GM15510 (cell line): ENCODE data around the gene SEMA4B.

ENCODE experiments used
- POLR2A ChIP-seq: IDR thresholded peaks from 3 replicates; pipeline ENCODE4 v1.6.1; 2011; ENCODE audit warnings: borderline replicate concordance; ENCODE audit not compliant: insufficient read length; ENCODE audit errors: extremely low read depth

SEMA4B gene

DNA sequence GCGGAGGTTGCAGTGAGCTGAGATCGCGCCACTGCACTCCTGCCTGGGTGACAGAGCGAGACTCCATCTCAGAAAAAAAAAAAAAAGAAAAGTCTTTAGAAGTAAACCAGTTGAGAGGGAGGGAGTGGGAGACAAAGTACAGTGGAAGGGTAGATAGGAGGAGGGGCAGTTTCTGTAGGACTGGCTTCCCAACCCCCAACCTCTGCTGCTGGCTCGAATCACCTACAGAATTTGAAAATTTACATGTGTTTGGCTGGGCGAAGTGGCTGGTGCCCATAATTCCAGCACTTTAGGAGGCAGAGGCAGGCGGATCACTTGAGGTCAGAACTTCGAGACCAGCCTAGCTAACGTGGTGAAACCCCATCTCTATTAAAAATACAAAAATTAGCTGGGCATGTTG, 24.1 kb upstream of the SEMA4B start:
- no peak for TF ChIP-seq POLR2A

DNA sequence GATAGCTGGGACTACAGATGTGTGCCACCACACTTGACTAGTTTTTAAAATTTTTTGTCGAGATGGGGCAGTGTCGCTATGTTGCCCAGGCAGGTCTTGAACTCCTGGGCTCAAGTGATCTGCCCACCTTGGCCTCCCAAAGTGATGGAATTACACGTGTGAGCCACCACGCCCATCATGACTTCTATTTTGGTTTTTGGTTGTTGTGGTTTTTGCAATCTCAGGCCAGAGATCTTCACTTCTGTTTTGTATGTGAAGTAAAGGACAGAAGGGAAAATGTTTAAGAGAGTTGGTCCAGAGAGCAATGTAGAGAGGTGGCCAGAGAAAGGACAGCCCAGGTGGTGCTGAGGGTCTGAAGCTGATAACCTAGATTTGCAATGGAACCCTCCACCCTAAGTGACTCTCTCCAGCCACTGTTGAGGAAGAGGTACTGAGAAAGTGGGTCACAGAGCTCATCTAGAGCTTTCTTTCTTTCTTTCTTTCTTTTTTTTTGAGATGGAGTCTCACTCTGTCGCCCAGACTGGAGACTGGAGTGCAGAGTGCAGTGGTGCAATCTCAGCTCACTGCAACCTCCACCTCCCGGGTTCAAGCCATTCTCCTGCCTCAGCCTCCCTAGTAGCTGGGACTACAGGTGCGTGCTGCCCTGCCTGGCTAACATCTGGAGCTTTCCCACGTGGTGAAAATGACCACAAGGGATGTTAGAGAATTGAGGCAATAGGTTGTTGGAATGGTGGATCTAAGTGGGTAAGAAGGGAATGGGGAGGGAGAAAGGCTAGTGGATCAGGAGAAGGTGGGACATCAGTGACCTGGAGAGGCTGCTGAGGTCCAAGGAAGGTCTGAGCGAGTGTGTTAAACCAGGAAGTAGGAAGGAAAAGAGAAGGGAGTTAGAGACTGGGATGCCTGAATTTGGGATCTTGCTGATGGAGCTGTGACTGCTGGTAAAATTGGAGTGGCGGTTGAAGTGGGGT, 22.4 kb upstream of the SEMA4B start:
- TF ChIP-seq POLR2A = no peak

DNA sequence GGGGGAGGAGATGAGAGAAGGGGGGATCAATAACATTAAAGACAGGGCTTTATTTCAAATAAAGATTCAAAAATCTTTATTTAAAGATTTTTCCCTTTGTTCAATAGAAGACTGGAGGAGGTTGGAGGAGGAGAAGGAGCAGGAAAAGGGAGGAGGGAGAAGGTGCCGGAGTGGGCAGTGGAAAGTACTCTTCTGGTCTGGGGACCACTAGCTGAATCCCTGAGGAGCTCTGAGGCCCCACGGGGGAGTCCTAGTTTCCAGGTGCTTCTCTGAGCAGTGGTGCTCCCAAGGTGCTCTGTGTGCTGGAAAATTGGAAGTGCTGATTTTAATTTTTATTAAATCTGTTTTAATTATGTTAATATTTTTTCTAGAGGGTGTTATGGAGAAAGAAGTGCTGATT, 19.4 kb upstream of the SEMA4B start:
- TF ChIP-seq POLR2A = no peak

DNA sequence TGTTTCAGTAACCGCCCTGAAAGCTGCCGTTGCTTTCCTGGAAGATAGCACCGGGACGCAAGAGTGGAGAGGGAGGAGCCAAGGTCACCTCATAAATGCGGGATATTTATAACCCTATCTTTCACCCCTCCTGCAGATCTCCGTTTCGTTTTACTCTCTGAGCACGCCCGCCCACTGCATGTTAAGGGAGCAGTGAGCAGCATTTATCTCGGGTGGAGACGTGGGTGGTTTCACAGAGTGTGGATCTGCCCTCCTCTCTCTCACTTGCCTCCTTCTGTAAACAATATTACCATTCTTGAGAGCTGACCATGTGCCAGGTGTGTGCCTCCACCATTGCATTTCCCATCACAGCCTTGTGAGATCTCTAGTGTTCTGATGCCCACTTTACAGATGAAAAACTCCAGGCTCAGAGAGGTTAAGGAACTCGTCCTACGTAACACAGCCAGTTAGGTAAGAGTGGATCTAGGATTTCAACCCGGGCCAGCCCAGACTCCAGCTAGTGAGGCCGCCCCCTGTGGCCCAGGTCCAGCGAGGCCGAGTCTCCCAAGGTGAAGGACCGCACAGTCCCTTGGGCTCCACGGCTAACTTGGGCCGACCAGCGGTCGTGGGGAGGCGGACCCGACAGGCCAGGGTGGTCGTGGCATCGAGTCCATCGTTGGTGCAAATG, 16.9 kb upstream of the SEMA4B start:
- TF ChIP-seq POLR2A = no peak

DNA sequence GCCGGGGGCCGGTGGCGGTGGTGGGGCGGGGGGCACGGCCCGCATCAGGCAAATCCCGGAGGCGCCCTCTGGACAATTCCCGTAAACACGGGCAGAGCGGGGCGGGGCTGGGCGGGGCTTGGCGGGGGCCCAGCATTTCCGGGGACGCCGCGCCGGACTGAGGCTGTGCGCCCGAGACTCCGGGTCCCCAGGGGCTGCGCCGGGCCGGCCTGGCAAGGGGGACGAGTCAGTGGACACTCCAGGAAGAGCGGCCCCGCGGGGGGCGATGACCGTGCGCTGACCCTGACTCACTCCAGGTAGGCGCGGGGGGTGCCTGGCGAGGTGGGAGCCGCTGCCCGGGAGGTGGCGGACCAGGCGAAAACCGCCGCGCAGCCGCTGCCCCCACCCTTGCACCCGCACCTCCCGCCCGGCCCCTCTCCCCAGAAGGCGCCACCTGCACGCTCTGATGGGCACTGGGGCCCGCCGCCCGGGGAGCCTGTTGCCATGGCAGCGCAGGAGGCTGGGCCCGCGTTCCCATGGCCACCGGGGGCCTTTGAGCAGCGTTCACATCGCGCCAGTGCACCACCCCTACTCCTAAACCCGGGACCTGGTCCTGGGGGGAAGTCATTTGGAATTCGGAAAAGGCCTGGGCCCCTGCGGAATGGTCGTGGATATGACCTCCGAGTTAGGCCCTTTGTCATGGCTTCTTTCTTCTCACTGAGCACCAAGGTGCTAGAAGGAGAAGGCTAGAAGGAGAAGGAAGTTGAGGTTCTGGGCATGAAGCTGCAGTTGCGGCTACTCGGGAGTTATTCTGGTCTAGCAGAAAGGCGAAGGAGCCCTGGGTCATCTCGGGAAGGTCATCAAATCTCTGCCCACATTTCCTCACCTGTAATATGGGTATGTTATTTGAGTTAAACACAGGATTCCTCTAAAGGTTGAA, 16.1 kb upstream of the SEMA4B start:
- TF ChIP-seq POLR2A = peak; percentile 41

DNA sequence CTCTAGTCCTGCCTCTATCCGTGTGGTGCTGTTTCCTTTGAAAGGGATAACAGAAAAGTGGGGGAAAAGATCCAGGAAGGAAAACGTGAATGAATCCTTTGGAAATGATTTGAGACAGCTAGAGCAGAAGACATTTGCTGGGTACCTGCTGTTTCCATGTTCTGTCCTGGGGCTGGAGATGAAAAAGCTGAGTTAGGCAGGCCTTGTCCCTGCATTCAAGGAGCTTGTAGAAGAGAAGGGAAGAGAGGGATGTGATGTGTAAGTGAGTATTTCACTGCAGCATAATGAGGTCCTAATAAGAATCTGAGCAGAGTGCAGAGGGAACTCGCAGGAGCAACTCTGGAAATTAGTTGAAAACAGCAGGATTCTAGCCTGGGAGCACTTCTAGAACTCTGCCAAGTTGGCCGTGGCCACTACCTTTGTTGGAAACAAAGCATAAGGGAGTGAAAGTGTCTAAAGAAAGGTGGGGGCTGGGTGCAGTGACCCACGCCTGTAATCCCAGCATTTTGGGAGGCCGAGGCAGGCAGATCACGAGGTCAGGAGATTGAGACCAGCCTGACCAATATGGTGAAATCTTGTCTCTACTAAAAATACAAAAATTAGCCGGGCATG, 13.8 kb upstream of the SEMA4B start:
- no peak for TF ChIP-seq POLR2A

DNA sequence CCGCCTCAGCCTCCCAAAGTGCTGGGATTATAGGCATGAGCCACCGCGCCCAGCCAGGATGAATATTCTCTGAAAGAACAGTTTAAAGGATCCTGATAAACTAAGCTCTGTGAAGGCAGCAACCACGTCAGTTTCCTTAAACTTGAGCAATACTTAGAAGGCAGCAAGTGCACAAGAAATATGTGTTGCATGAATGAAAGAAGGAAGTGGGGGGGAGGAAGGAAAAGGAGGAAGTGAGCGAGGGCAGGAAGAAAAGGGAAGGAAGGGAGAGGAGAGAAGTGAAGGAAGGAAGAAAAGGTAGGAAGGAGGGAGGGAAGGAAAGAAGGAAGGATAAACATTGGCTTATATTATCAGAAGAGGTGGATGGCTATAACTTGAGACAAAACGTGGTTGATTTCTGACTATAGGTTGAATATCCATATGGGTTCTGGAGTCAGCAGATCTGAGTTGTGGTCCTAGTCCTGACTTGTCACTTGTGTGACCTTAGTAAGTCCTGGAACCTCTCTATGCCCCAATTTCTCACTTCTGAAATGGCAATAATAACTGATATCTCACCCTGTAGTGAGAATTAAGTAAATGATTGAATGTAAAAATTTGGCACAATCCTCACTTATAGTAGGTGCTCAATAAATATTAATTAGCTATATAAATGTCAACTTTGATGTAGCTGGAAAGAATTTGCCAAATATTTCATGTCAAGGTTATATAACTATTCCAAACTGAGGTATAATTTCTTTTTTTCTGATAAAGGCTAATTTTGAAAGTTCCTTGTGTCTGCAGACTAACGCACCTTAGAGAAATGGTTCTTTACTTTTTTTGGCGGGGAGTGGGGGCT, 12.0 kb upstream of the SEMA4B start:
- TF ChIP-seq POLR2A = no peak

DNA sequence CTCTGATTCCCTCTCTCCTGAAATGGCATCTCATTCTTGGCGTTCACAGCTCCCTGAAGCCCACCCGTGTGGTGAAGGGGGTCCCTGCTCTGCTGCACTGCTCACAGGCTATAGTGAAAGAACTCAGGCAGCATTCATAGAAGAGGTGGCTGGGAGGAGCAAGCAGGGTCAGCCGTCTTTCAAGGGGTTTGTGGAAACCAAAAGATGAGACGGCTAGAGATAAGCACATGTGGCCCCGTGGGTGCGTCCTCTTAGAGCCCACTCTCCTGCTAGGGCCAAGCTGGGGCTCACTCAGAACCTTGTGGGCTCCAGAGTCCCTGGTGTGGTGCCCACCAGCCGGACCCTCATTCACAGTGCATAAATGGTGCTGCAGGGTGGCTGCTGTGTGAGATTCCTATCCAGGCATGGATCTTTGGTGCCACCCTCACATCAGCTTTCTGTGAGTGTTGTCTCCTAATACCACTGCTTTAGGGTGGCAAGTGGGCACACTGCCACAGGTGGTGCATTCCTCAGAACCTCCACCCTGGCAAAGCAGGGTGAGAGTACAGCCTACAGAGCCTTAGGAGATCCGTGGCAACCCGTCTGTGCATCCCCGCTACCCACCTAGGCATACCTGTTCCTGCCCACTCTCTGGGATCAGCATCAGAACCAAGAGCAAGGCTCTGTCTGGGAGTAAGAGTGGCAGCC, 11.2 kb upstream of the SEMA4B start:
- TF ChIP-seq POLR2A = no peak

DNA sequence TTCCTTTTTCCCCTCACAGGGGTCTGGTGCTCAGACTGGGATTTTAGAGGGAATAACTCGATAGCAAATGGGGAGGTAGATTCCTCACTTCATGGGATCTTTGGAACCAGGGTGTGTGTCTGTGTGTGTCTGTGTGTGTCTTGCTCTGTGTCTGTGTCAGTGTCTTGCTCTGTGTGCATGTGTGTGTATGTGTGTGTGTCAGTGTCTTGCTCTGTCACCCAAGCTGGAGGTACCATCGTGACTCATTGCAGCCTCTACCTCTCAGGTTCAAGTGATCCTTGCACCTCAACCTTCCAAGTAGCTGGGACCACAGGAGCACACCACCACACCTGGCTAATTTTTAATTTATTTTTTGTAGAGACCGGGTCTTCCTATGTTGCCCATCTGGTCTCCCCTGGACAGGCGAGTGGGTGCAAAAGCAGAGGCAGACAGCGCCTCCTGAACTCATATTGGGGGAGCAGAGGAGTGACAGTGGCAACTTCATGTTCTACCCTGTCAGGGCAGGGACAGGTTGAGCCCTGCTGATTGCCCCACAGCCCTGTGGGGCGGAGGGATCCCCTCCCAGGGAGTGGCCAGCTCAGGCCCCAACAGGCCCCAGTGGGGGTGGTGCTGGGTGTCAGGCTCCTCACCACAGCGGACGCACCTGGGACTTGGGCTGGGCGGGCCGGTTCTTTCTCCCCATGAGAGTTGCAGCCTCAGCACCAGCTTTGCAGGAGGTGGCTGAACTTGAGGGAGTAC, 10.4 kb upstream of the SEMA4B start:
- TF ChIP-seq POLR2A = no peak

DNA sequence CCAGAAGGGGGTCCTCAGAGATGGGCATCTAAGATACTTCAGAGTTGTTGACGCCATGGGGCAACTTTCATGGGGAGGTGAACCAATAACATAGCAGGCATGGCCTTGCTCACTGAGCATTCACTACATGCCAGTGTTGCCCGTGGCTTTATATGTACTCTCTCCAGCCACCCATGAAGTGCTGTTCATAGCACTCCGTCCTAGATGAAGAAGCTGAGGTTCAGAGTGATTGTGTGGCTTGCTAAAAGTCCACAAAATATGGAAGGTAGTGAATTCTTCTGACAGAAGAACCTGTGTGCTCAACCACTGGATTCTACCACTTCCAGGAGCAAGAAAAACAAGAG, 9.8 kb upstream of the SEMA4B start:
- no peak for TF ChIP-seq POLR2A

DNA sequence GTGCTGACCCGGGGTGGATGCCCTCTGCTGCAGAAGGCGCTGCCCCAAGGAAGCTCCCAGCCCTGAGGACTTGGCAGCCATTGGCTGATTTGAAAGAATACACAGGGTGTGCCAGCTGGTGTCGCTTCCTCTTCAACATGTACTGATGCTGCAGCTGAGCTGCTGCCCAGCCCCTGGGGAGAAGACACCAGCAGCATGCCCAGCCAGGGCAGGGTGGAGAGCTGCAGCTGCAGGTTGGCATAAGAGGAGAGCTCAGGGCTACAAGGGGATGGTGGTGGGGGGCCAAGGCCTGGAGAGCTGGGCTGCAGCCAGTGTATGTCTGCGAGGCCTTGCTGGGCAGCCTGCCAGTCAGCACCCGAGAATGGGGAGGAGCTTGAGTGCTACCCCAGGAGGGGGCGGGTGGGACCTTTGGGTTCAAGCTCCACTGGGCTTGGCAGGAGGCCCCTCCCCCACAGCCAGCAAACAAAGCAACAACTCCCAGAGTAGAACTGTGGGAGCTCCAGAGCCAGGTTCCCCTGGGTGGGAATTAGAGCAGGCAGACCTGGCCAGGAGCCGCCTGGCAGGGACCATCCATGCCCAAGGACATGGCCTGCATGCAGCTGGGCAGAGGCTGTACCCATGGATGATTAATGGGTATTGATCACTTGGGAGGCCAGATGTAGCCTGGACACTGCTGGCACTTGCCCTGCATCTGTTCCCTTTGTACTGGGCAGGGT, 9.2 kb upstream of the SEMA4B start:
- TF ChIP-seq POLR2A = peak; percentile 34
